ENCODE data around the gene SIGLEC11. TPM values are rescaled to one million over a fixed set of nuclear protein-coding genes. Genes with fewer than 3 reads are reported as not detected.
A peak's percentile ranks its signal among the peaks of the same experiment; 100 is the strongest.

Gene SIGLEC11
- total and polyA plus RNA-seq, 2 donors (not counting 1 experiment from before 2014, with no cell fraction given) = 0.09 TPM; not detected in 1

GRCh38 chr19:49910179-49910578 is 50.8 kb downstream of the SIGLEC11 start:
- H3K36me3 ChIP-seq (replicated peaks in 1 of 2; ENCODE audit: control extremely low read depth in 1 of 2, control insufficient read depth in 1 of 2, extremely low read depth in 1 of 2, insufficient read depth in 2 of 2, low read length in 1 of 2) = peaks cover 0 to 39% of the 10 kb centered on the region in 2 experiments
- peaks cover 36% of the 10 kb centered on the region for H3K79me2 ChIP-seq (ENCODE audit: control insufficient read depth, insufficient read depth, low read length)

More at GRCh38 chr19:49910179-49910578, 50.8 kb downstream of the SIGLEC11 start:
- DNase-seq (no peak), ATAC-seq (ENCODE audit: low read depth) (no peak)
- H3K27me3 ChIP-seq (replicated peaks in 1 of 4; ENCODE audit: control extremely low read depth in 1 of 4, control insufficient read depth in 3 of 4, insufficient read depth in 4 of 4, low read length in 3 of 4) = no peaks in the 10 kb centered on the region
- CTCF ChIA-PET = interaction anchor here (0.9 to 3.5 kb wide), 3 partner anchors 12 to 20 kb away, joined by 3 to 12 read pairs (median 4); no protein-coding TSS in a partner anchor
- Mint-ChIP-seq H3K4me1 (peaks cover 70% of the 10 kb centered on the region), H3K27me3 (no peaks in the 10 kb centered on the region), H3K4me3 (peak overlapping the region; percentile 16), H3K9me3 (ENCODE audit: insufficient read depth) (peaks cover 3% of the 10 kb centered on the region), H3K27ac (peak overlapping the region; percentile 72)
- H4K20me1 ChIP-seq (ENCODE audit: control insufficient read depth, insufficient read depth, low read length, poor library complexity, severe bottlenecking) = peaks cover 41% of the 10 kb centered on the region
- H3K27ac ChIP-seq (ENCODE audit: low read length in 2 of 2) = peak overlapping the region in 1 of 2 donors; percentile 38
- H3K4me1 ChIP-seq (ENCODE audit: control insufficient read depth in 2 of 2, insufficient read depth in 2 of 2, low read length in 2 of 2) = peaks cover 42 to 53% of the 10 kb centered on the region in 2 donors
- H3K4me2 ChIP-seq (replicated peaks; ENCODE audit: low read depth, low read length, poor library complexity, severe bottlenecking) = no peak overlapping the region
- intact Hi-C loops (cut with micrococcal nuclease) = loop anchor here (2.0 kb wide), 1 partner anchor 13 kb away; the partner anchor contains the start of gene IL4I1
- peaks cover 0 to 16% (median 0%) of the 10 kb centered on the region in 3 donors for H3K9me3 ChIP-seq (ENCODE audit: control extremely low read depth in 1 of 3, control insufficient read depth in 2 of 3, insufficient read depth in 1 of 3, low read length in 2 of 3)
- no peak for TF ChIP-seq EZH2 (IDR thresholded peaks at IDR 0.05; ENCODE audit: borderline replicate concordance, insufficient read depth, low read depth, low read length, poor library complexity, severe bottlenecking)
- TF ChIP-seq, protein P1, sequence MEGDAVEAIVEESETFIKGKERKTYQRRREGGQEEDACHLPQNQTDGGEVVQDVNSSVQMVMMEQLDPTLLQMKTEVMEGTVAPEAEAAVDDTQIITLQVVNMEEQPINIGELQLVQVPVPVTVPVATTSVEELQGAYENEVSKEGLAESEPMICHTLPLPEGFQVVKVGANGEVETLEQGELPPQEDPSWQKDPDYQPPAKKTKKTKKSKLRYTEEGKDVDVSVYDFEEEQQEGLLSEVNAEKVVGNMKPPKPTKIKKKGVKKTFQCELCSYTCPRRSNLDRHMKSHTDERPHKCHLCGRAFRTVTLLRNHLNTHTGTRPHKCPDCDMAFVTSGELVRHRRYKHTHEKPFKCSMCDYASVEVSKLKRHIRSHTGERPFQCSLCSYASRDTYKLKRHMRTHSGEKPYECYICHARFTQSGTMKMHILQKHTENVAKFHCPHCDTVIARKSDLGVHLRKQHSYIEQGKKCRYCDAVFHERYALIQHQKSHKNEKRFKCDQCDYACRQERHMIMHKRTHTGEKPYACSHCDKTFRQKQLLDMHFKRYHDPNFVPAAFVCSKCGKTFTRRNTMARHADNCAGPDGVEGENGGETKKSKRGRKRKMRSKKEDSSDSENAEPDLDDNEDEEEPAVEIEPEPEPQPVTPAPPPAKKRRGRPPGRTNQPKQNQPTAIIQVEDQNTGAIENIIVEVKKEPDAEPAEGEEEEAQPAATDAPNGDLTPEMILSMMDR (IDR thresholded peaks at IDR 0.05) = no peak
- no peak overlapping the region for H3K9ac ChIP-seq (ENCODE audit: low read length)
- H2AFZ ChIP-seq (ENCODE audit: insufficient read depth, low read depth, low read length, poor library complexity, severe bottlenecking) = no peak overlapping the region
- H3K4me3 ChIP-seq (ENCODE audit: control extremely low read depth in 1 of 5, extremely low read depth in 1 of 5, insufficient read depth in 1 of 5, low read depth in 2 of 5, low read length in 4 of 5) = no peak overlapping the region
- POLR2A ChIA-PET = interaction anchor here (0.6 to 3.1 kb wide), 3 partner anchors 13 to 131 kb away, joined by 5 to 20 read pairs (median 12); partner anchors contain the start of genes ATF5, IL4I1 and NUP62
- 100% methylated on average over 4 of the region's 5 CpGs for WGBS (ENCODE audit: insufficient coverage)
